Endodermal cell (in vitro differentiated cells): Measurements from ENCODE around the gene CCDC73. TPM values are rescaled to one million over a fixed set of nuclear protein-coding genes. Genes with fewer than 3 reads are reported as not detected.

Experiments
- DNase-seq: peaks from one replicate; pipeline ENCODE4 v3.0.0-alpha.2; 2017
- H3K27ac ChIP-seq: 2 replicates; pipeline ENCODE4 v1.5.1; 2013; ENCODE audit warnings: mild to moderate bottlenecking, low read depth, low read length, moderate library complexity
- H3K27me3 ChIP-seq: 2 replicates; pipeline ENCODE4 v1.6.1; 2013; ENCODE audit warnings: mild to moderate bottlenecking, low read length, moderate library complexity; ENCODE audit not compliant: insufficient read depth, control insufficient read depth, poor library complexity, severe bottlenecking
- H3K36me3 ChIP-seq: 2 replicates; pipeline ENCODE4 v1.7.0; 2013; ENCODE audit warnings: mild to moderate bottlenecking, low read length, moderate library complexity; ENCODE audit not compliant: control insufficient read depth, insufficient read depth
- H3K4me1 ChIP-seq: one replicate; pipeline ENCODE4 v1.7.0; 2013; ENCODE audit warnings: low read length; ENCODE audit not compliant: control insufficient read depth, insufficient read depth
- H3K4me3 ChIP-seq: 2 replicates; pipeline ENCODE4 v1.5.1; 2013; ENCODE audit warnings: mild to moderate bottlenecking, low read length, moderate library complexity
- H3K9ac ChIP-seq: 2 replicates; pipeline ENCODE4 v1.6.1; 2013; ENCODE audit warnings: mild to moderate bottlenecking, low read length, moderate library complexity; ENCODE audit not compliant: poor library complexity, severe bottlenecking; ENCODE audit errors: extremely low read depth
- H3K9me3 ChIP-seq: 2 replicates; pipeline ENCODE4 v1.6.1; 2013; ENCODE audit warnings: mild to moderate bottlenecking, low read length, moderate library complexity; ENCODE audit not compliant: control insufficient read depth
- H3K27ac Mint-ChIP-seq: 2 replicates; pipeline ENCODE4 v1.8.0; 2020; ENCODE audit warnings: mixed read lengths
- H3K27me3 Mint-ChIP-seq: 2 replicates; pipeline ENCODE4 v1.8.0; 2021; ENCODE audit warnings: mild to moderate bottlenecking, mixed read lengths; ENCODE audit not compliant: insufficient read depth
- H3K36me3 Mint-ChIP-seq: 2 replicates; pipeline ENCODE4 v1.8.0; 2020; ENCODE audit warnings: low read depth, mixed read lengths
- H3K4me1 Mint-ChIP-seq: 2 replicates; pipeline ENCODE4 v1.8.0; 2020; ENCODE audit warnings: mixed read lengths
- H3K4me3 Mint-ChIP-seq: 2 replicates; pipeline ENCODE4 v1.8.0; 2020; ENCODE audit warnings: mild to moderate bottlenecking, moderate library complexity, mixed read lengths
- H3K9me3 Mint-ChIP-seq: 2 replicates; pipeline ENCODE4 v1.8.0; 2020; ENCODE audit warnings: mild to moderate bottlenecking, mixed read lengths
- CTCF ChIP-seq: fragments of 200-600 bp; sonication (generic); conservative IDR thresholded peaks from 2 replicates; pipeline ENCODE4 v1.5.0; 2021; ENCODE audit warnings: antibody characterized with exemption, mild to moderate bottlenecking
- WGBS, 2 experiments: methylation state at CpG; one replicate each; pipeline versions ENCODE4 v1.1.5 to v1.1.7; 2013; ENCODE audit warnings: missing lambda C conversion rate in 2 of 2, mixed read lengths in 1 of 2; ENCODE audit not compliant: insufficient coverage in 1 of 2, insufficient read length in 1 of 2; 5-methylcytosine and 5-hydroxymethylcytosine counted together
- total RNA-seq, 2 donors: library from RNA; stranded (reverse); fragmentation: NEBNext Ultra II Directional in 1 of 2; extraction: Animal tissue kit (Norgen Biotek cat#: 25700) in 1 of 2; gene quantifications; 2 replicates in 1 of 2; 3 replicates in 1 of 2; pipeline ENCODE4 v1.2.1, GENCODE V29; 2021

Gene CCDC73
- total RNA-seq, 2 donors from 2014 or later, result not detected

GRCh38 chr11:32752001-32752400 lies 42.5 kb downstream of the CCDC73 start:
- Histone ChIP-seq H3K27ac (no peak overlapping the region), H3K36me3 (no peaks in the 10 kb centered on the region), H3K4me3 (no peak overlapping the region), H3K9ac (no peak overlapping the region), H3K9me3 (no peaks in the 10 kb centered on the region), H3K27me3 (no peaks in the 10 kb centered on the region), H3K4me1 (no peaks in the 10 kb centered on the region)
- DNase-seq, result no peak
- H3K27ac Mint-ChIP-seq, result no peak overlapping the region
- H3K4me1 Mint-ChIP-seq, result no peaks in the 10 kb centered on the region
- no peaks in the 10 kb centered on the region for H3K9me3 Mint-ChIP-seq
- no peak overlapping the region for H3K4me3 Mint-ChIP-seq
- WGBS, 2 experiments, result 94 to 100% methylated on average over 1 to 2 of the region's 2 CpGs
- peaks cover 3% of the 10 kb centered on the region for H3K27me3 Mint-ChIP-seq
- H3K36me3 Mint-ChIP-seq, result no peaks in the 10 kb centered on the region
- no peak for TF ChIP-seq CTCF

GRCh38 chr11:32751381-32751780 lies 43.1 kb downstream of the CCDC73 start:
- Histone ChIP-seq H3K27ac (no peak overlapping the region), H3K9me3 (no peaks in the 10 kb centered on the region), H3K4me1 (no peaks in the 10 kb centered on the region), H3K36me3 (no peaks in the 10 kb centered on the region), H3K9ac (no peak overlapping the region), H3K27me3 (no peaks in the 10 kb centered on the region), H3K4me3 (no peak overlapping the region)
- no peak overlapping the region for H3K4me3 Mint-ChIP-seq
- peak; percentile 43 for TF ChIP-seq CTCF
- H3K27me3 Mint-ChIP-seq, result peaks cover 3% of the 10 kb centered on the region
- DNase-seq, result peak; percentile 63
- 87 to 97% methylated on average over 4 to 6 of the region's 6 CpGs for WGBS, 2 experiments
- H3K4me1 Mint-ChIP-seq, result no peaks in the 10 kb centered on the region
- no peaks in the 10 kb centered on the region for H3K36me3 Mint-ChIP-seq
- H3K9me3 Mint-ChIP-seq, result no peaks in the 10 kb centered on the region
- H3K27ac Mint-ChIP-seq, result no peak overlapping the region

GRCh38 chr11:32729976-32730375 lies 64.5 kb downstream of the CCDC73 start:
- no peaks in the 10 kb centered on the region for H3K9me3 ChIP-seq
- Mint-ChIP-seq H3K4me3 (no peak overlapping the region), H3K27me3 (peaks cover 10% of the 10 kb centered on the region), H3K9me3 (peaks cover 25% of the 10 kb centered on the region), H3K36me3 (no peaks in the 10 kb centered on the region), H3K27ac (no peak overlapping the region), H3K4me1 (no peaks in the 10 kb centered on the region)
- no peaks in the 10 kb centered on the region for H3K27me3 ChIP-seq
- WGBS, 2 experiments, result 88 to 100% methylated on average over 1 of the region's 1 CpG
- no peaks in the 10 kb centered on the region for H3K36me3 ChIP-seq
- H3K27ac ChIP-seq, result no peak overlapping the region
- no peak overlapping the region for H3K9ac ChIP-seq
- no peak for DNase-seq
- H3K4me3 ChIP-seq, result no peak overlapping the region
- no peaks in the 10 kb centered on the region for H3K4me1 ChIP-seq
- no peak for TF ChIP-seq CTCF
